Erythroblast (primary cell): ENCODE results near the gene EEF2KMT.

Experiments
- GATA1 ChIP-seq: IDR thresholded peaks from 2 replicates; pipeline ENCODE4 v1.6.1; 2011; ENCODE audit warnings: low read depth, mild to moderate bottlenecking, control low read depth, low read length, moderate library complexity
- POLR2A ChIP-seq: IDR thresholded peaks from 2 replicates; pipeline ENCODE4 v1.6.1; 2011; ENCODE audit warnings: mild to moderate bottlenecking, low read length

DNA sequence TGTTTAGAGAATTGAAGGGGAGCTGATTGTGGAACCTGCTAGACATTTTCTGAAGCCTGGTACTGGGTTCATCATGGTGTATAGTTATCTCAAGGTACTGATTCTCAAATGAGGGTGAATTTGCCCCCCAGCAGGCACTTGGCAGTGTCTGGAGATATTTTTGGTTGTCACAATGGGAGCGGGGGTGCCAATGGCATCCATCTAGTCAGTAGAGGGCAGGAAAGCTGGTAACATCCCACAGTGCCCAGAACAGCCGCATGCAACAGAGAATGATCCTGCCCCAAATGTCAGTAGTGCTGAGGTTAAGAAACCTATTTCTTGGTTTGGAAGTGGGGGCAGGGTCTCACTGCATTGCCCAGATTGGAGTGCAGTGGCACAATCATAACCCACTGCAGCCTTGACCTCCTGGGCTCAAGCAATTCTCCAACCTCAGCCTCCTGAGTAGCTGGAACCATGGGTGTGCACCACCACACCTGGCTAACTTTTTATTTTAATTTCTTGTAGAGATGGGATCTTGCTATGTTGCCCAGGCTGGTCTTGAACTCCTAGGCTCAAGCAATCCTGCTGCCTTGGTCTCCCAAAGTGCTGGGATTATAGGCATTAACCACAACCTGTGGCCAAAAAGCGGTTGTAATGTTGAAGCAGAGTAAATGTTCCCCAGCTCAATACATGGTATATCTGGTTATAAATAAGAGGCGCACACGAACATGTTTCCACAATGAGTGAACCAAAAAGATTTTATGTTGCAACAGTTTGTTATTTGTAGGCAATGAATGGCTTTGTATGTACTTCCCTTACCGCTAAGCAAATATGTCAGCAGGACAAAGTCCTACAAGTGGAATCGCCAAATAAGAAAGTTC lies 46.4 kb upstream of the EEF2KMT start:
- TF ChIP-seq POLR2A = no peak
- TF ChIP-seq GATA1 = no peak
